Thoracic aorta (tissue), 2 donors: ENCODE results near the gene GPC3. TPM values are rescaled to one million over a fixed set of nuclear protein-coding genes. Genes with fewer than 3 reads are reported as not detected.

ENCODE experiments used
- ATAC-seq: fragments of 150-250 bp; one replicate; pipeline ENCODE4 v1.8.0; 2017; ENCODE audit warnings: low read depth; ENCODE audit not compliant: insufficient number of reproducible peaks, low FRiP score
- DNase-seq: peaks from one replicate; pipeline ENCODE4 v3.0.0-alpha.2; 2020; ENCODE audit warnings: low spot score
- H3K27ac ChIP-seq, 2 donors: fragments of 200-600 bp; sonication (generic); 1 replicate in 1 of 2; 2 replicates in 1 of 2; pipeline ENCODE4 v1.5.1; 2016; ENCODE audit warnings: mild to moderate bottlenecking in 2 of 2, moderate library complexity in 2 of 2
- H3K27me3 ChIP-seq: fragments of 200-600 bp; sonication (generic); replicated peaks from 2 replicates; pipeline ENCODE4 v1.6.0; 2016; ENCODE audit warnings: mild to moderate bottlenecking; ENCODE audit not compliant: insufficient read depth
- H3K36me3 ChIP-seq: fragments of 200-600 bp; sonication (generic); one replicate; pipeline ENCODE4 v1.5.1; 2016
- H3K4me1 ChIP-seq, 2 donors: fragments of 200-600 bp; sonication (generic); 1 replicate in 1 of 2; 2 replicates in 1 of 2; pipeline versions ENCODE4 v1.5.1 to v1.6.0; 2016; ENCODE audit warnings: low read depth in 2 of 2, mild to moderate bottlenecking in 1 of 2; ENCODE audit not compliant: control insufficient read depth in 1 of 2
- H3K4me3 ChIP-seq: fragments of 200-600 bp; sonication (generic); 2 replicates; pipeline ENCODE4 v1.5.1; 2016; ENCODE audit warnings: mild to moderate bottlenecking
- H3K9me3 ChIP-seq: fragments of 200-600 bp; sonication (generic); 2 replicates; pipeline ENCODE4 v1.5.1; 2016
- CTCF ChIP-seq: fragments of 200-600 bp; sonication (generic); IDR thresholded peaks from one replicate; pipeline ENCODE4 v1.5.1; 2019; ENCODE audit warnings: antibody characterized with exemption
- total RNA-seq, 2 donors: library from RNA; depleted of rRNA; stranded (reverse); fragments of >200 nt; gene quantifications; one replicate each; pipeline versions ENCODE4 v1.1.0 to v1.2.3, GENCODE V29; 2016

GPC3 gene
- total RNA-seq, 2 donors from 2014 or later = 2.6 to 5.6 TPM

- no peak overlapping the region for H3K4me3 ChIP-seq
- no peaks in the 10 kb centered on the region for H3K9me3 ChIP-seq
- no peak overlapping the region for H3K27ac ChIP-seq
- no peaks in the 10 kb centered on the region for H3K4me1 ChIP-seq
- H3K36me3 ChIP-seq = no peaks in the 10 kb centered on the region
- TF ChIP-seq CTCF = no peak
- H3K27me3 ChIP-seq = no peaks in the 10 kb centered on the region
- ATAC-seq (no peak), DNase-seq (no peak)
Measured at GRCh38 chrX:133742602-133743305, 242.6 kb downstream of the GPC3 start.

GRCh38 chrX:133741303-133741702 lies 244.1 kb downstream of the GPC3 start:
- H3K36me3 ChIP-seq = no peaks in the 10 kb centered on the region
- DNase-seq = no peak
- TF ChIP-seq CTCF = no peak
- ATAC-seq = no peak
- H3K4me3 ChIP-seq = no peak overlapping the region
- H3K27me3 ChIP-seq = no peaks in the 10 kb centered on the region
- no peak overlapping the region for H3K27ac ChIP-seq
- no peaks in the 10 kb centered on the region for H3K9me3 ChIP-seq
- no peaks in the 10 kb centered on the region for H3K4me1 ChIP-seq

GRCh38 chrX:133726642-133727041 lies 258.8 kb downstream of the GPC3 start:
- H3K9me3 ChIP-seq = no peaks in the 10 kb centered on the region
- no peaks in the 10 kb centered on the region for H3K27me3 ChIP-seq
- ATAC-seq = no peak

GRCh38 chrX:133726211-133726630 lies 259.2 kb downstream of the GPC3 start:
- Histone ChIP-seq H3K36me3 (no peaks in the 10 kb centered on the region), H3K9me3 (no peaks in the 10 kb centered on the region), H3K27me3 (no peaks in the 10 kb centered on the region), H3K4me3 (no peak overlapping the region), H3K27ac (no peak overlapping the region), H3K4me1 (no peaks in the 10 kb centered on the region)
- no peak for DNase-seq
- ATAC-seq = no peak
- TF ChIP-seq CTCF = no peak

More at GRCh38 chrX:133726642-133727041, 258.8 kb downstream of the GPC3 start:
- Histone ChIP-seq H3K4me3 (no peak overlapping the region), H3K4me1 (no peaks in the 10 kb centered on the region), H3K36me3 (no peaks in the 10 kb centered on the region), H3K27ac (no peak overlapping the region)
- no peak for DNase-seq
- TF ChIP-seq CTCF = no peak

- Histone ChIP-seq H3K27me3 (no peaks in the 10 kb centered on the region), H3K4me1 (no peaks in the 10 kb centered on the region), H3K27ac (no peak overlapping the region), H3K9me3 (no peaks in the 10 kb centered on the region), H3K36me3 (no peaks in the 10 kb centered on the region), H3K4me3 (no peak overlapping the region)
- ATAC-seq (no peak), DNase-seq (no peak)
- no peak for TF ChIP-seq CTCF
Measured at GRCh38 chrX:133723930-133724329, 261.5 kb downstream of the GPC3 start.
